Measurements from ENCODE around the gene EML6. TPM values are rescaled to one million over a fixed set of nuclear protein-coding genes. Genes with fewer than 3 reads are reported as not detected.
"Not testable (repeated sequence)": the region's sequence is repeated elsewhere in the genome, so short reads cannot be mapped to it uniquely, and the experiment has no call there.

Gene EML6
- total RNA-seq, 2 donors from 2014 or later: 3.2 to 6.8 TPM

DNA sequence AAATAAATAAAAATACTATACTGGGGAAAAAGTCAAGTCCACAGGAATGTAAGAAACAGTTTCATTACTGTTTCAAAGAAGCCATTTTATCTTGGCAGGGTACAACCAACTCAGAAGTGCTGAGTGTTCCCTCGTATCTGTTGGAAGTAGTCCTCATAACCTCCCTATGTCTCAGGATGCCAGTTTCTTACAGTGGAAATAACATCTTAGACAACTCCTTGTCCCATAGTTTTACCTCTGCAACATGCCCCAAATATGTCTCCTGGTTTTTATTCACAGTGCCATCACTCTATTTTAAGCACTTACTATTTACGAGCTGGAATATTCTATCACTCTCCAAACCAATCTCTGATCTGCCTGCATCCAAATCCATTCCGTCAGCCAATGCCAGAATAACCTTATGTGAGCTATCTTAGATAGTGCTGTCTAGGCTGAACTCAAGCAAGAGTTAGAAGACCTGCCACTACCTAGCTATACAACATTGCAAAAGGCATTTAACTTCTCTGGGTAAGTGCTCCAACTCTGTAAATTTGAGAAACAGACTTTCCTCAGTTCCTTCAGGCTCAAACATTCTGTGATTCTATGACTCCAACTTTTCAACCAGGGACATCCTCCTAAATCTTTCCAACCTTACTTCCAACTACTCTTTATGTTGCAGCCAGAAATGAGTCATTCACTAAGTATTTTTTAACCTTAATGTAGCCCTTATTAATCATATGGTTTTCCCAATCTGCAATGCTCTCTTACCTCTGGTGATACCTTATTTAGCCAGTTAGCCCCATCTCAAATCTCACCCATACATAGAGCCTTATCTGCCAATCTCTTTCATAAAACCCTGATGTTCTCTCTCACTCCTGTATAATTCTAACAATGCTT, 260.1 kb downstream of the EML6 start:
- ATAC-seq (no peak), DNase-seq (no peak)
- intact Hi-C loops (cut with DNase I, micrococcal nuclease): no loop called here

DNA sequence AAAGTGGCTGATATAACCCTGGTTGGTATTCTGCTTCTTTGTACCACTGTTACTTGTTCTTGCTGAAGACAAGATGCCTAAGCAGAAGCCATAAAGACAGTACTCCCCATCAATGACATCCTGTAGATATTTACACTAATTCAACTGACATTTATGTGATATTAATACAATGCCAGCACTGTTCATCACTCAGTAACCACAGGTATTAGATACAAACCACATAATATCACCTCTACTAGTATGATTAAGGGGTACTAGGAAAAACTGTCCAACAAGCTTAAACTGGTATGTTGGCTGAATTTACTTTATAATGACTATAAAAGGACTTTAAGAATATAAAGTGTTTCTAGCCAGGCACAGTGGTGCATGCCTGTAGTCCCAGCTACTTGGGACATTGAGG, 261.0 kb downstream of the EML6 start:
- intact Hi-C loops (cut with DNase I, micrococcal nuclease): no loop called here
- DNase-seq (no peak), ATAC-seq (no peak)

DNA sequence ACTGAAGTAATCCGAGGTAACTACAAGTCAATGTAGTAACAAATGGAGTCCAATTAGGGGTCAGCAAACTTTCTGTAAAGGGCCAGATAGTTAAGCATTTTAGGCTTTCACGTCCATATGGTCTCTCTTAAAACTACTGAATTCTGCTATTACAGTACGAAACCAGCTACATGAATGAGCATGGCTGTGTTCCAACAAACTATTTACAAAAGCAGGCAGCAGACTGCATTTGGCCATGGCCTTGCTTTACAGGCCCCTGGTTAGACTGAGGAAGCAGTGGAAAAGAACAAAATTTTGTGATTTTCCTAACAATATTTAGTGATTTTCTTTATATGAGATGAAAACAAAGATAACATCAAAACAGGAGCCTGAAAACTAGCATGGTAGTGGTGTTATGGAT, 262.8 kb downstream of the EML6 start:
- no peak for ATAC-seq

DNA sequence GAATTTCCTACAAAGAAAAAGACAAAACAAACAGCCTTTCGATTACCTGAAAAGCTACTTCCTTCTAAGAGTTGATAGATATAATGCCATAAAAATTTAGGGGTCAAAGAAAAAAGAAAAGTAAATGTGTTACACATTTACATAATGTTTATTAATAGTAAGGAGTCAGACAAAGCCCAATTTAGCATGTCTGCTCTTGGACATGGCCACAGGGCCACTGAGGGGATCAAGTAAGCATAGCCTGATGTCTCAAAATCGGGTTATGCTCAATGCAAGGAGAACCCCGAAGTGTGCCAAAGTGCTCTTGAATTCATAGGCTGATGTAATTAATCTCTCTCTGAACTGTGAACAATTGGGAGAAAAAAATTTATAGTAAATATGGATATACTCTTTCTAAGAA, 265.1 kb downstream of the EML6 start:
- DNase-seq (no peak), ATAC-seq (no peak)
- intact Hi-C loops (cut with DNase I, micrococcal nuclease): no loop called here

More for the DNA sequence above, 262.8 kb downstream of the EML6 start:
- no peak for DNase-seq
- intact Hi-C loops (cut with DNase I, micrococcal nuclease): no loop called here

DNA sequence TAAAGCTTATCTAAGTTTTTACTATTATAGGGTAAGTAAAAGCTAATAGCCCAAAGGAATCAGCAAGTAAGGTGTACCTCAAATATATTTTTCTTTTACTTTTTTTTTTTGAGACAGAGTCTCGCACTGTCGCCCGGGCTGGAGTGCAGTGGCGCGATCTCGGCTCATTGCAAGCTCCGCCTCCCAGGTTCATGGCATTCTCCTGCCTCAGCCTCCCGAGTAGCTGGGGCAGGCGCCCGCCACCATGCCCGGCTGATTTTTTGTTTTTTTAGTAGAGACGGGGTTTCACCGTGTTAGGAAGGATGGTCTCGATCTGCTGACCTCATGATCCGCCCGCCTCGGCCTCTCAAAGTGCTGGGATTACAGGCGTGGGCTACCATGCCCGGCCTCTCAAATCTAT, 267.2 kb downstream of the EML6 start:
- intact Hi-C loops (cut with DNase I, micrococcal nuclease); ATAC-seq; DNase-seq: not testable (repeated sequence)

DNA sequence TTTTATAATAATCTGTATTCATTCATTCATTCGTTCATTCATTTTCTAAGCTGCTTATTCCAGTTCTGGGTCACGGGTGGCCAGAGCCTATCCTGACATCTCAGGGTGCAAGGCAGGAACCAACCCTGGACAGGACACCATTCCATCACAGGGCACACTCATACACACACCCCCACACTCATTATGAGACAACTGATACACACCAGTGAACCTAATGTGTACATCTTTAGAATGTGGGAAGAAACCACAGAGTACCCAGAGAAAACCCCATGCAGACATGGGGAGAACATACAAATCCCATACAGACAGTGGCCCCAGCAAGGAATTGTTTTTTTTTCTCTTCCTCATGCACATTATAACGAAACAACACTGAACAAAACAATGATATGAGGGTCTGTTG, 272.1 kb downstream of the EML6 start:
- ATAC-seq: no peak
- intact Hi-C loops (cut with DNase I, micrococcal nuclease): no loop called here
- no peak for DNase-seq

DNA sequence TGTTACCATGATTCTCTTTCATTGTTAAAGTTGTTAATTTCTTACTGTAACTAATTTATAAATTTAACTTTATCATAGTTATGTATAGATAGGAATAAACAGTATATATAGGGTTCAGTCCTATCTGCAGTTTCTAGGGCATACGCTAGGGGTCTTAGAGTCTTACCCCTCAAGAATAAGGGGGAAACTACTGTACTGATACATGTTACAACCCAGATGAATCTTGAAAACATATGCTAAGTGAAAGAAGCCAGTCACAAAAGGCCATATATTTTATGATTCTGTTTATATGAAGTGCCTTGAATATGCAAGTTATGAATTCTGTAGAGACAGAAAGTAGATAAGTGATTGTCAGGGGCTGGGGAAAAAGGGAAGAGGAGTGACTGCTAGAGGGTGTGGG, 274.4 kb downstream of the EML6 start:
- DNase-seq (no peak), ATAC-seq (peak; percentile 57)
- intact Hi-C loops (cut with DNase I, micrococcal nuclease): no loop called here

DNA sequence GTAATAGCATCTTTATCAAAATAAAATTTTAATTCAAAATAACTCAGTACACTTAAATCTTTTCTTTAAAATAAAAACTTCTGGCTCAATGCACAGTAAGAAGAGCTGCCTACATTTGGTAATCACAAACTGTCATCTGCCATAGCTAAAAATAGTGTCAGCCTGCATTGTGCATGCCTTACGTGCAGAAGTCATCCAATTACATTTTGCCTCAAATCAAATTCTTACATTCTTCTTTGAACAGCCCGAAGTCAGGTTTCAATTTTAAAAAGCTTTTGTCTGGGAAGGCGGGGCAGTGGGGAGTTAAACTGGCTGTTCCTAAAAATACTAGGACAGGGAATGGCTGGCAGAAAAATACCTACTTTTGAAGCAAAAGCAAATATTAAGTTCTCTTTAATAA, 275.7 kb downstream of the EML6 start:
- ATAC-seq (no peak), DNase-seq (no peak)
- intact Hi-C loops (cut with DNase I, micrococcal nuclease): no loop called here

DNA sequence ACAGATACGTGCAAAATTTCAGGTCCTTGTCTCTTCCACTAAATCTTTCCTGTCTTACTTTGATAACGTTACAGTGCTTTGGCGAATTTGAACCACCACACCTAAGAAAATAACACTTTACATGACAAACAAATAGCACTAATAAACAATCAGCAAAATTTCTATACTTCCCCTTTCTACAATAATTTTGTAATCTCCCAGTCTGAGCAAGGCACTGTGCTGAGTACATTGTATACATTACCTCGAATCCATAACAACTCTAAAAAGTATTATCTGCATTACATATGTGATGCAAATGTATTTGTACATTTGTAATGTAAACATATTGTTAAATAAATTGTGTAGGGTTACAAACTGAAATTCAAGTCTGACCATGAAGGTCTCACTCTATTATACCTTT, 276.9 kb downstream of the EML6 start:
- no peak for ATAC-seq
- no peak for DNase-seq
- intact Hi-C loops (cut with DNase I, micrococcal nuclease): no loop called here

DNA sequence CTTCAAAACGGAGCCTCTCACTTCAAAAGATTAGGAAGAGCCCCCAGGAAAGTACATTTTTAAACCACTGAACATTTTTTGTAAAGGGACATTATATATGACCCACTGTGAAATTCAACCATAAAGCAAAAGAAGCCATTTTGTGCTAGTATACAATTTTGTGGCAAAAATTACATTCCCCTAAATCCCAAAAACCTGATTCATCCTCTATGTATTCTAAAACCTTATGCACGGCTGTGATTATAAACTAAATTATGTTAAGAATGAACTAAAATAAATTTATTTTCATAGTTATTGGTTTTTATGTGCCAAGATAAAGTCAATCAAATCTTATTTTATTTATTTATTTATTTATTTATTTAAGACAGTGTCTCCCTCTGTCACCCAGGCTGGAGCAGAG, 278.3 kb downstream of the EML6 start:
- intact Hi-C loops (cut with DNase I, micrococcal nuclease): no loop called here
- DNase-seq (no peak), ATAC-seq (no peak)

DNA sequence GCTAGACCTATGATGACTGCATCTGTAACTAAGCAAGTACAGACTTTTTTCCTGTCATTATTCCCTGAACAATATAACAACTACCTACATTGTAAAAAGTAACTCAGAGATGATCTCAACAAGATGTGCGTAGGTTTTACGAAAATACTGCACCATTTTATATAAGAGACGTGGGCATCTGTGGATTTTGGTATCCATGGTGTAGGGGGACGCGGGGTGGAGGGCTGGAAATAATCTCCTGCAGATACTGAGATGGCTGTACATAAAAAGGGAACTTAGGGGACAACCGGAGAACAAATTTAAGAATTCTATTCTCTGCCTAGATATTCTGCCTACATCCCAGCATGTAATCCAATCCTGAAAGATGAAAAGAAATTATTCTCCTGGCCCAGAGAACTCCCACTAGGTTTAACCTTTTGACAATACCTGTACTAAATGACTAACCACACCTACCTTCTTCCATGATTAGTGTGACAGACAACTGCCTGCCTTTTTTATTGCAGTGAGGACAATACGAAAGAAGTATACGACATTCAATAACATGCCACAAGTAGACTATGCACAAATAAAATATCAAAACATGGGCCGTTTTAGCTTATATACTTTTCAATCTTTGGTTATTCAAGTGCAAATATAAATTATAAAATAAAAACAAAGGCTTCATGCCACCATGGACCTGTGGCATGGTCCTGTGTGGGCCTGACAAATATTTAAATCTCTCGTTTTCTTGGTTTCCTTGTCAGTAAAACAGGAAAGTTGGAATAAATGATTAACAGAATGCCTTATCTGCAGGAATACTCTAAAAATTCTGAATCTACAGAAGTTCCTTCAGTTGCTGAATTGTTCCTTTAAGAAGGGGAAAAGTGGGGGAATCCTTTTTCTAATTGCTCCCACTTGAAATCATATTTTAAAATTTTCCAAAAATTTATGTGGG, 280.5 kb downstream of the EML6 start:
- intact Hi-C loops (cut with DNase I, micrococcal nuclease): no loop called here
- DNase-seq (no peak), ATAC-seq (peak; percentile 93)

DNA sequence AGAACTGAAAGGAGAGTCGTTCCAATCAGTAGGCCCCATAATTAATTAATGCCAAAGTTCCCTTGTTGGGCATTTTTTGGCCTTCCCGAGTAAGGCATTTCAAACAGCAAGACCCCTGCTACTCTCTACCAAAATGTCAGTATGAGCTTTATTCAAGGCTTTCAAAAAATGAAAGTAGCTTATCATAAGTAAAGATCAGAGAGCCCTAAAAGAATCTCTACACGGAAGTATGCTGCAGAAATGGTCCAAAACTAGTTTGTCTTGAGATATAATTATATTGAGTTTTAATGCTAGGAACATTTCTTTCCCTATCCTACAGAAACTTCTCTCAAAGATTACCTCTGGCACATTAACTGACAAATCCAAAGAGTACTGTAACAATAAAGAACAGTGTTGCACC, 282.8 kb downstream of the EML6 start:
- DNase-seq (no peak), ATAC-seq (peak; percentile 17)
- intact Hi-C loops (cut with DNase I, micrococcal nuclease): no loop called here

DNA sequence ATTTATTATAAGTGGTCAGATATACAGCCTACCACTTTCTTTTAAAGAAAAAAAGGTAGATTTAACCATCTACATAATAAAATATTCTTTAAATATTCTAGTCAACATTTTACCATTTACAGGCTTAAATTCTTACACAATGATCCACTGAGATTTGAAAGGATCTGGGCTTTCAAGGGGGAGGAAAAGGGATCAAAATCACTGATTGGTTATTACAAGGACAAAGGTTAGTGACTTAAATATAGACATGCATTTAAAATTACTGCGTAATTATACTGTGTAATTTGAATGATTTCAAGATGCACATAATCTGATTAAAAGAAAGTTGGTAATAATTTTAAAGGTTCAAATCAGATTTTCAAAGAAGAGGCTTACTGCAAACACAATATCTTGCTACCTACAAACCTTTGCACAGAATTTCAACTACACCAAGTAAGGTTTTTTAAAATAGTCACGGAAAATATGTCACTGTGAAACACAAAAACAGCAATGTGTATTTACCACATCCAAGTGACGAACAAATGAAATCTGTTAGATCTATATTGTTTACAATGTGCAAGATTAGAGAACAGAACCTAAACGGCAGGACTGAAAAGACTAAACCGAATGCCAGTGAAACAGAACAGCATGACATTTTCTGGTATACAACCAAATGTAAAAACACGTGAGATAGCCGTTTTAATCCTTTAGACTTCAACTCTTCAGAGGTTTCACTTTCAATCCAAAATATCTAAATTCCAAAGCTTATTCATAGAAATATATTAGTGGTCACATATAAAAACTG, 286.0 kb downstream of the EML6 start:
- ATAC-seq: peak; percentile 19
- no peak for DNase-seq
- intact Hi-C loops (cut with DNase I, micrococcal nuclease): no loop called here

DNA sequence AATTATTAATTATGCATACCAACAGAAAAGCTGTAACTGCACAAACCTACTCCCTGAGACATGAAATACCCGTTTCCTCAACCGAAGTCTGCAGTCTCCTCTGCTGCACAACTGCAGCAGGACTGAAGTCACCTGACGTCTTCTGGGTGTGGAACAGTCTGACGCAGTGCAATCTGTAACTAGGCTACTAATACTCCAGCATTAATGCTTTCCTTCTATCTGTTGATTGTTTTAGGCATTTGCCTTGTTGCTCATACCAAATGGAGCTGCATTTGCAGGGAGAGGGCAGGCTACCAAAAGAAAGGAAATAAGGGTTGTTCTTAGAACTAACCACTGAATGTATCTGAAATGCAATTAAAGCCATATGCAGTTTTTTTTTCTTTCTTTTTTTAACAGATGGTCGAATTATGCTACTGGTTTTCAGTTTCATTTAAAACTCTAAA, 286.7 kb downstream of the EML6 start:
- DNase-seq (peak; percentile 69 to 82), ATAC-seq (peak; percentile 86)
- intact Hi-C loops (cut with DNase I, micrococcal nuclease): no loop called here

DNA sequence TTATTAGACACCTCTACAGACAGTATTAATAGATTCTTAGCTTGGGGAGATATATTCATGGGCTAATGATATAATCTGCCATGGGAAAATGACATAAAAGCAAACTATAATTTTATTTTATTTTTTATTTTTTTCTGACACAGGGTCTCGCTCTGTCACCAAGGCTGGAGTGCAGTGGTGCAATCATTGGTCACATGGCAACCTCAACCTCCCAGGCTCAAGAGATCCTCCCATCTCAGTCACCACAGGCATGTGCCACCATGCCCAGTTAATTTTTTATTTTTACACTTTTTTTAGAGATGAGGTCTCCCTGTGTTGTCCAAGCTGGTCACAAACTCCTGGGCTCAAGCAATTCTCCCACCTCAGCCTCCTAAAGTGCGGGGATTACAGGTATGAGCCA, 287.5 kb downstream of the EML6 start:
- intact Hi-C loops (cut with DNase I, micrococcal nuclease): no loop called here
- DNase-seq (peak in 1 of 2 donors; percentile 39), ATAC-seq (no peak)

DNA sequence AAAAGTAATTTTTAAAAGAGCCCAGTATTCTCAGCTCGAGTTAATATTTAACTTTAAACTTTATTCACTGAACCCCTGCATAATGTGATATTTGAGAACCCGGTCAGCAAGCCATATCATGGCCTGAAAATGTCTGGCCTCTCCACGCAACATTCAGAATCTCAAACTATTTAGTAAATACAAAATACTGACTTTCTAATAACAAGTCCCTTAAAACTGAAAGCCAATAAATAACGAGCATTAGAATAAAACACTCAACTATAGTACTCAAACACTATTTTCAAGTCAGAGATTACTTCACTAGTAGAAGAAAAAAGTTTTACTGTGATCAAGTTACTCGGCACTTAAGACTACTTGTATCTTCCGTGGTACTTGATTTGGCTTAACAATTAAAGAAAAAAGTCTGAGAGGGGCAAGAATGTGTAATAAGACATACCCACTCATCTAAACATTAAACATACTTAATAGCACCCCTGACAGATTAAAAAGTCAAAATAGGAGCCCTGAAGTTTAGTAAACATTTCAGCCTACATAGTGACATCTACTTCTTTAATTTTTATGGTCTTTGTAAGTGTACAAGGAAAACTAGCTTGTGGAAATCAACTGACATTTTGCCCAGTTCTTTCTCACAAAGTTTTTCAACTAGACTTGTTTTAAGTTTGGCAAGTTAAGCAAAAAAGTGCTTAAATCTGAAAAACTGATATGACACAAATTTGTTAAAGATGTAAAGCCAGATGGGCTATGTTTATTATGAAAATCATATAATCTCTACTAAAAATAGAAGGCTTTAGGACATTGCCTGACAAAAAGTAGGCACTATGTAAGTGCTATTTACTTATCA, 288.6 kb downstream of the EML6 start:
- ATAC-seq: no peak
- intact Hi-C loops (cut with DNase I, micrococcal nuclease): no loop called here
- no peak for DNase-seq

DNA sequence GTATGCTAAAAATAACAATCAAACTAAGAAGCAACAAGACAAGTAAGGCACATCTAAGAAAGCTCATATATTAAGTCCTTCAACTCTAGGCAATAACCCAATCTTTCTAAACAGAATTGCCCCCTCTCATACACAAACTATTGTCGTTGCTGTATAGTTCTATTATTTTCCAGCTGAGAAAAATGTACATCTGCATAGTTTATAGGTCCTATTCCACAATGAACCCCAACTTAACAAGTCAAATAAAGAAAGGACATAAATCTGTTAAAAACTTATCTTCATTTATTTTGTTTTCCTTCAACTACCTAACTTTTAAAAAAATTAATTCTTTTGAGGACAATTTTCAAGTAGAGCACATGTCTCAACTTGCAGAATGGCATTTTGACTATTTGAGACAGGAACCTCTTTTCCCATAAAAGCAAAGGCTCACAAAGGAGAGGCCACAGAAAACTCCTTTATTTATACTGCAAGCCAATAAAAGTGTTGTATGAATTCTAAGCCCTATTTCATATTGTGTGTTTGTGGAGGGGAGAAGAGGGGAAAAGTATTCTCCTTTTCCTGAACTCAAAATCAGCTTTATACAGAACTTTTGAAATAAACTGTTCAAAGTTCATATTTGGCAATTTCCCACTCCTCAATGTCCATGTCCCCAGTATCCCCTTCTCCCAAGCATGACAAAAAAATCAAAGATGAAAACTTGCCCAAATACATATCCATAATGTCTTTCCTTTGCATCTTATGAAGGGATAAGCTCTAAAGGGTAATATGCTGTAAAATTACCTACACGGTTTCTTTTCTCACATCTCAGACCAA, 289.4 kb downstream of the EML6 start:
- no peak for DNase-seq
- no peak for ATAC-seq
- intact Hi-C loops (cut with DNase I, micrococcal nuclease): no loop called here
